ENCODE results near the gene TPPP3.

- no peak for TF ChIP-seq POLR2AphosphoS5 (IDR thresholded peaks at IDR 0.05)
- no peak for TF ChIP-seq CTCF (IDR thresholded peaks at IDR 0.05)
- no peak for TF ChIP-seq EP300 (IDR thresholded peaks at IDR 0.05)
- no peak for TF ChIP-seq POLR2A (IDR thresholded peaks at IDR 0.05)
Observed at GRCh38 chr16:67425580-67425979, 32.3 kb upstream of the TPPP3 start.
